EH (cell line): Measurements from ENCODE around the gene AFF3.

Experiments used
- DNase-seq: peaks from one replicate; pipeline ENCODE4 v3.0.0-alpha.2; 2015; ENCODE audit warnings: low read depth

AFF3 gene

GRCh38 chr2:100043081-100043890 is 99.1 kb downstream of the AFF3 start:
- DNase-seq: no peak

- no peak for DNase-seq
Observed at GRCh38 chr2:100042562-100042961, 99.8 kb downstream of the AFF3 start.

- DNase-seq: no peak
Observed at GRCh38 chr2:100041946-100042345, 100.4 kb downstream of the AFF3 start.

GRCh38 chr2:100041385-100041784 is 101.0 kb downstream of the AFF3 start:
- DNase-seq: no peak

- no peak for DNase-seq
Observed at GRCh38 chr2:100040906-100041305, 101.5 kb downstream of the AFF3 start.

GRCh38 chr2:100039291-100039980 is 103.0 kb downstream of the AFF3 start:
- no peak for DNase-seq

GRCh38 chr2:100038011-100038410 is 104.4 kb downstream of the AFF3 start:
- no peak for DNase-seq

- DNase-seq: no peak
Observed at GRCh38 chr2:100036793-100037192, 105.6 kb downstream of the AFF3 start.

- DNase-seq: no peak
Observed at GRCh38 chr2:100036026-100036425, 106.4 kb downstream of the AFF3 start.

GRCh38 chr2:100034431-100034830 is 108.0 kb downstream of the AFF3 start:
- no peak for DNase-seq

GRCh38 chr2:100033976-100034375 is 108.4 kb downstream of the AFF3 start:
- no peak for DNase-seq

GRCh38 chr2:100031604-100032003 is 110.8 kb downstream of the AFF3 start:
- no peak for DNase-seq

- no peak for DNase-seq
Observed at GRCh38 chr2:100029460-100029859, 112.9 kb downstream of the AFF3 start.

- DNase-seq: no peak
Observed at GRCh38 chr2:100021791-100022340, 120.5 kb downstream of the AFF3 start.

- DNase-seq: no peak
Observed at GRCh38 chr2:100019499-100019898, 122.9 kb downstream of the AFF3 start.

GRCh38 chr2:100018341-100019193 is 123.8 kb downstream of the AFF3 start:
- peak; percentile 91 for DNase-seq

GRCh38 chr2:100017633-100018032 is 124.8 kb downstream of the AFF3 start:
- DNase-seq: peak; percentile 78

GRCh38 chr2:100016756-100017155 is 125.6 kb downstream of the AFF3 start:
- no peak for DNase-seq

GRCh38 chr2:100015849-100016248 is 126.5 kb downstream of the AFF3 start:
- no peak for DNase-seq

GRCh38 chr2:100013892-100014677 is 128.3 kb downstream of the AFF3 start:
- peak; percentile 99 for DNase-seq

- no peak for DNase-seq
Observed at GRCh38 chr2:100012561-100012960, 129.8 kb downstream of the AFF3 start.
